ENCODE data around the gene LRRTM3. TPM values are rescaled to one million over a fixed set of nuclear protein-coding genes. Genes with fewer than 3 reads are reported as not detected.

Gene LRRTM3
- total and polyA plus RNA-seq, 12 donors, result 0.23 to 4.4 (median 1.6) TPM; not detected in 2

DNA sequence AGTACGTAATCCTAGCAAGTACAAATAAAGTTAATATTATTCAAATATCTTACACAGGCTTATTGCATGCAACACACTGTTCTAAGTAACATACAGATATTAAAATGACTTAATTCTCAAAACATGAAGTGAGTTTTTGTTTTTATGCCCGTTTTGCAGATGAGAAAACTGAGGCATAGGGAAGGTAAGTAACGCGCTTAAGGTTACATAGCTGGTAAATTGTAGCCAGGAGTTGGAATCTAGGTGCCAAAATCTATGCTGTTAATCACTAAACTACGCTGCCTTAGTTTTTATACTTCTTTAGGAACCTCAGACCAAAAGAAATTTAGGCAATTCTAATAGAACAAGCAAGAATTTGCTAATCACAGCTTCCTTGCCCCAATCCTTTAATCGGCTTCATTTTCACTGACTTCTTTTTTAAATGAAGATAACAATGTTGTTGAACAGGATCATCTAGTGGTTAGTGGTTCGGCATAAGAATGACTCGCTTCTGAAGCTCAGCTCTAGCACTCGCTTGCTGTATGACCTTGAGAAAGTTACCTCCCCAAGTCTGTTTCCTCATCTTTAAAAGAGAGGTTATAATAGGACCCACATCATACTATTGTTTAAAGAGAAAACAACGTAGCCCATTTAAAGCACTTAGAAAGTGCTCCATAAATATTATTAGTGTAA lies 1.0 kb upstream of the LRRTM3 start:
- H3K27me3 ChIP-seq, result peaks cover 19% of the 10 kb centered on the region
- no peaks in the 10 kb centered on the region for H3K36me3 ChIP-seq (replicated peaks in 1 of 2)
- TF ChIP-seq POLR2A (IDR thresholded peaks at IDR 0.05), result no peak
- TF ChIP-seq, protein P1, sequence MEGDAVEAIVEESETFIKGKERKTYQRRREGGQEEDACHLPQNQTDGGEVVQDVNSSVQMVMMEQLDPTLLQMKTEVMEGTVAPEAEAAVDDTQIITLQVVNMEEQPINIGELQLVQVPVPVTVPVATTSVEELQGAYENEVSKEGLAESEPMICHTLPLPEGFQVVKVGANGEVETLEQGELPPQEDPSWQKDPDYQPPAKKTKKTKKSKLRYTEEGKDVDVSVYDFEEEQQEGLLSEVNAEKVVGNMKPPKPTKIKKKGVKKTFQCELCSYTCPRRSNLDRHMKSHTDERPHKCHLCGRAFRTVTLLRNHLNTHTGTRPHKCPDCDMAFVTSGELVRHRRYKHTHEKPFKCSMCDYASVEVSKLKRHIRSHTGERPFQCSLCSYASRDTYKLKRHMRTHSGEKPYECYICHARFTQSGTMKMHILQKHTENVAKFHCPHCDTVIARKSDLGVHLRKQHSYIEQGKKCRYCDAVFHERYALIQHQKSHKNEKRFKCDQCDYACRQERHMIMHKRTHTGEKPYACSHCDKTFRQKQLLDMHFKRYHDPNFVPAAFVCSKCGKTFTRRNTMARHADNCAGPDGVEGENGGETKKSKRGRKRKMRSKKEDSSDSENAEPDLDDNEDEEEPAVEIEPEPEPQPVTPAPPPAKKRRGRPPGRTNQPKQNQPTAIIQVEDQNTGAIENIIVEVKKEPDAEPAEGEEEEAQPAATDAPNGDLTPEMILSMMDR (IDR thresholded peaks at IDR 0.05), result no peak
- H3K9me3 ChIP-seq (replicated peaks in 1 of 3), result no peaks in the 10 kb centered on the region
- DNase-seq, result no peak
- H3K4me3 ChIP-seq, result no peak overlapping the region
- WGBS, 4 donors, result 46 to 65% (median 56%) methylated on average over 10 of the region's 10 CpGs
- H3K4me1 ChIP-seq (replicated peaks in 1 of 2), result no peaks in the 10 kb centered on the region
- intact Hi-C loops (cut with DNase I), result loop anchor here in 1 of 2 donors (10.0 kb wide), 1 partner anchor 380 kb away; no protein-coding TSS in a partner anchor
- H3K27ac ChIP-seq, result no peak overlapping the region

DNA sequence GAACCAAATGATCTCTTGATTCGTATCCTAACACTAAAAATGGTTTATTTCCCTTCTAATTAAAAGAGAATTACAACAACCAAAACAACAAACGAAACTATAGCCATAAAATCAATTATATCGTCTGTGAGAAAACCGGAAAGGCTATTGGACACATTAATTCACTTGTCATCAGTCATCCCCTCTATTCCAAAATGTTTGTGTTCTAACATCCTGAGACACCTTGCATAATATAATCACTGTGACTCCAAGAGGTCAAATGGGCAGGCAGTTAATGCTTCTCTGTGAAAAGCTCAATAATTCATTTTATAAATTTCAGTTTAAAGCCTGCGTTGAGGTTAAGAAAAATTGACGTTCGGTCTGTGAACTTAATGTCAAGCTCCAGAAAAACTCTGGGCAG lies 463 bp upstream of the LRRTM3 start:
- TF ChIP-seq, protein P1 (IDR thresholded peaks at IDR 0.05), result no peak
- no peak for TF ChIP-seq POLR2A (IDR thresholded peaks at IDR 0.05)
- intact Hi-C loops (cut with DNase I), result loop anchor here in 1 of 2 donors (10.0 kb wide), 1 partner anchor 379 kb away; no protein-coding TSS in a partner anchor
- H3K4me1 ChIP-seq (replicated peaks in 1 of 2), result no peaks in the 10 kb centered on the region
- no peaks in the 10 kb centered on the region for H3K9me3 ChIP-seq (replicated peaks in 1 of 3)
- DNase-seq, result no peak
- H3K27me3 ChIP-seq, result peaks cover 23% of the 10 kb centered on the region
- H3K4me3 ChIP-seq, result no peak overlapping the region
- no peaks in the 10 kb centered on the region for H3K36me3 ChIP-seq (replicated peaks in 1 of 2)
- WGBS, 4 donors, result 16 to 19% (median 17%) methylated on average over 7 of the region's 7 CpGs
- H3K27ac ChIP-seq, result no peak overlapping the region

DNA sequence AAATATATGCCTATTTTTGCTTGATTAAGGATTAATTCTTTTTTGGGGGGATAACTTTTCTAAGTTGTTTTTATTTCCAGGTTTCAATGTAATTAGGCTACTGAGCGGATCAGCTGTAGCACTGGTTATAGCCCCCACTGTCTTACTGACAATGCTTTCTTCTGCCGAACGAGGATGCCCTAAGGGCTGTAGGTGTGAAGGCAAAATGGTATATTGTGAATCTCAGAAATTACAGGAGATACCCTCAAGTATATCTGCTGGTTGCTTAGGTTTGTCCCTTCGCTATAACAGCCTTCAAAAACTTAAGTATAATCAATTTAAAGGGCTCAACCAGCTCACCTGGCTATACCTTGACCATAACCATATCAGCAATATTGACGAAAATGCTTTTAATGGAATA lies 1.0 kb downstream of the LRRTM3 start:
- Histone ChIP-seq H3K27me3 (peaks cover 26% of the 10 kb centered on the region), H3K9me3 (replicated peaks in 1 of 3) (no peaks in the 10 kb centered on the region), H3K4me3 (no peak overlapping the region), H3K36me3 (replicated peaks in 1 of 2) (no peaks in the 10 kb centered on the region), H3K4me1 (replicated peaks in 1 of 2) (no peaks in the 10 kb centered on the region), H3K27ac (no peak overlapping the region)
- WGBS, 4 donors, result 66 to 77% (median 69%) methylated on average over 5 of the region's 5 CpGs
- DNase-seq, result no peak
- intact Hi-C loops (cut with DNase I), result loop anchor here in 1 of 2 donors (10.0 kb wide), 1 partner anchor 378 kb away; no protein-coding TSS in a partner anchor
- TF ChIP-seq POLR2A (IDR thresholded peaks at IDR 0.05), result no peak
- TF ChIP-seq, protein P1 (IDR thresholded peaks at IDR 0.05), result no peak

DNA sequence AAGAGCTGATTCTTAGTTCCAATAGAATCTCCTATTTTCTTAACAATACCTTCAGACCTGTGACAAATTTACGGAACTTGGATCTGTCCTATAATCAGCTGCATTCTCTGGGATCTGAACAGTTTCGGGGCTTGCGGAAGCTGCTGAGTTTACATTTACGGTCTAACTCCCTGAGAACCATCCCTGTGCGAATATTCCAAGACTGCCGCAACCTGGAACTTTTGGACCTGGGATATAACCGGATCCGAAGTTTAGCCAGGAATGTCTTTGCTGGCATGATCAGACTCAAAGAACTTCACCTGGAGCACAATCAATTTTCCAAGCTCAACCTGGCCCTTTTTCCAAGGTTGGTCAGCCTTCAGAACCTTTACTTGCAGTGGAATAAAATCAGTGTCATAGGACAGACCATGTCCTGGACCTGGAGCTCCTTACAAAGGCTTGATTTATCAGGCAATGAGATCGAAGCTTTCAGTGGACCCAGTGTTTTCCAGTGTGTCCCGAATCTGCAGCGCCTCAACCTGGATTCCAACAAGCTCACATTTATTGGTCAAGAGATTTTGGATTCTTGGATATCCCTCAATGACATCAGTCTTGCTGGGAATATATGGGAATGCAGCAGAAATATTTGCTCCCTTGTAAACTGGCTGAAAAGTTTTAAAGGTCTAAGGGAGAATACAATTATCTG lies 1.6 kb downstream of the LRRTM3 start:
- WGBS, 4 donors, result 66 to 84% (median 72%) methylated on average over 11 of the region's 11 CpGs
- no peak for TF ChIP-seq POLR2A (IDR thresholded peaks at IDR 0.05)
- TF ChIP-seq, protein P1 (IDR thresholded peaks at IDR 0.05), result no peak
- H3K27me3 ChIP-seq, result peaks cover 26% of the 10 kb centered on the region
- DNase-seq, result no peak
- intact Hi-C loops (cut with DNase I), result loop anchor here in 1 of 2 donors (10.0 kb wide), 1 partner anchor 377 kb away; no protein-coding TSS in a partner anchor
- H3K36me3 ChIP-seq (replicated peaks in 1 of 2), result no peaks in the 10 kb centered on the region
- no peak overlapping the region for H3K4me3 ChIP-seq
- no peaks in the 10 kb centered on the region for H3K9me3 ChIP-seq (replicated peaks in 1 of 3)
- H3K27ac ChIP-seq, result no peak overlapping the region
- H3K4me1 ChIP-seq (replicated peaks in 1 of 2), result no peaks in the 10 kb centered on the region

Data from adrenal gland (tissue), 12 donors.